Measurements from ENCODE around the gene STEAP3.

DNA sequence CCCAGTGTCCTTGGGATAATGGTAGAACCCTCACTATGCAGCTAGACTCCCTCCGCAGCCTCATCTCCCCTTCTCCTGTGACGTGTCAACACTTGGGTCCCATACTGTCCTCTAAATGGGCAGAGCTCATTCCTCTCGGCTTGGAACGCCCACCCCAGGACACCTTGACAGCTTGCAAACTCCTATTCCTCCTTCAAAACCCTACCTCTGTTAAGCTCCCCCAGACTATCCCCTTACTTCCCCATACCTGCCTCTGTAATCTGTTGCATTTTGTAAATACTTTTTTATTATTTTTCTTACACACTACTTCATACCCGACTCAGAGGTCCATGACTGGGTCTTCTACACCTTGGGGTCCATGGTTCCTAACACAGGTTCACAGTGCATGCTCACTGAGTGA is 28.0 kb downstream of the STEAP3 start:
- TF ChIP-seq, protein P1, sequence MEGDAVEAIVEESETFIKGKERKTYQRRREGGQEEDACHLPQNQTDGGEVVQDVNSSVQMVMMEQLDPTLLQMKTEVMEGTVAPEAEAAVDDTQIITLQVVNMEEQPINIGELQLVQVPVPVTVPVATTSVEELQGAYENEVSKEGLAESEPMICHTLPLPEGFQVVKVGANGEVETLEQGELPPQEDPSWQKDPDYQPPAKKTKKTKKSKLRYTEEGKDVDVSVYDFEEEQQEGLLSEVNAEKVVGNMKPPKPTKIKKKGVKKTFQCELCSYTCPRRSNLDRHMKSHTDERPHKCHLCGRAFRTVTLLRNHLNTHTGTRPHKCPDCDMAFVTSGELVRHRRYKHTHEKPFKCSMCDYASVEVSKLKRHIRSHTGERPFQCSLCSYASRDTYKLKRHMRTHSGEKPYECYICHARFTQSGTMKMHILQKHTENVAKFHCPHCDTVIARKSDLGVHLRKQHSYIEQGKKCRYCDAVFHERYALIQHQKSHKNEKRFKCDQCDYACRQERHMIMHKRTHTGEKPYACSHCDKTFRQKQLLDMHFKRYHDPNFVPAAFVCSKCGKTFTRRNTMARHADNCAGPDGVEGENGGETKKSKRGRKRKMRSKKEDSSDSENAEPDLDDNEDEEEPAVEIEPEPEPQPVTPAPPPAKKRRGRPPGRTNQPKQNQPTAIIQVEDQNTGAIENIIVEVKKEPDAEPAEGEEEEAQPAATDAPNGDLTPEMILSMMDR (conservative IDR thresholded peaks at IDR 0.05; ENCODE audit: low read length): no peak
- no peak for TF ChIP-seq EZH2phosphoT487 (IDR thresholded peaks at IDR 0.05; ENCODE audit: borderline replicate concordance)

All from Loucy (cell line).